ENCODE measurements around the gene PRG2.

PRG2 gene

GRCh38 chr11:57421066-57421465, 30.6 kb upstream of the PRG2 start:
- Histone ChIP-seq H3K9me3 (ENCODE audit: insufficient read depth, low read length) (no peaks in the 10 kb centered on the region), H3K79me2 (ENCODE audit: insufficient read depth, low read length) (peaks cover 53% of the 10 kb centered on the region), H3K9me2 (replicated peaks; ENCODE audit: insufficient read depth, low read length) (no peaks in the 10 kb centered on the region), H2AFZ (ENCODE audit: low read depth, low read length, severe bottlenecking) (no peak overlapping the region), H3K27me3 (ENCODE audit: low read length) (no peaks in the 10 kb centered on the region), H3K4me2 (ENCODE audit: low read depth, low read length, poor library complexity, severe bottlenecking) (no peak overlapping the region), H3K4me3 (ENCODE audit: insufficient read depth, low read length, poor library complexity, severe bottlenecking) (no peak overlapping the region), H4K20me1 (ENCODE audit: low read depth, low read length) (no peaks in the 10 kb centered on the region; the same call in 1 of the 2 replicates), H3K27ac (ENCODE audit: low read depth, low read length) (no peak overlapping the region), H3K36me3 (ENCODE audit: low read length) (peaks cover 65% of the 10 kb centered on the region), H3F3A (ENCODE audit: insufficient read depth) (peaks cover 9% of the 10 kb centered on the region; the same call in 1 of the 2 replicates), H3K9ac (ENCODE audit: low read length) (no peak overlapping the region)
- TF ChIP-seq EZH2phosphoT487 (conservative IDR thresholded peaks at IDR 0.05; ENCODE audit: low read length) (no peak), CTCF (IDR thresholded peaks at IDR 0.05; ENCODE audit: insufficient read depth, low read length, poor library complexity, severe bottlenecking) (no peak)

- Histone ChIP-seq H3K4me2 (ENCODE audit: low read depth, low read length, poor library complexity, severe bottlenecking) (no peak overlapping the region), H3K27me3 (ENCODE audit: low read length) (no peaks in the 10 kb centered on the region), H3F3A (ENCODE audit: insufficient read depth) (peaks cover 1% of the 10 kb centered on the region; the same call in 1 of the 2 replicates), H3K27ac (ENCODE audit: low read depth, low read length) (no peak overlapping the region), H3K79me2 (ENCODE audit: insufficient read depth, low read length) (peaks cover 35% of the 10 kb centered on the region), H2AFZ (ENCODE audit: low read depth, low read length, severe bottlenecking) (no peak overlapping the region), H3K4me3 (ENCODE audit: insufficient read depth, low read length, poor library complexity, severe bottlenecking) (no peak overlapping the region), H3K9me3 (ENCODE audit: insufficient read depth, low read length) (no peaks in the 10 kb centered on the region), H3K36me3 (ENCODE audit: low read length) (peaks cover 60% of the 10 kb centered on the region), H3K9ac (ENCODE audit: low read length) (no peak overlapping the region), H4K20me1 (ENCODE audit: low read depth, low read length) (no peaks in the 10 kb centered on the region; the same call in 1 of the 2 replicates), H3K9me2 (replicated peaks; ENCODE audit: insufficient read depth, low read length) (no peaks in the 10 kb centered on the region)
- TF ChIP-seq CTCF (IDR thresholded peaks at IDR 0.05; ENCODE audit: insufficient read depth, low read length, poor library complexity, severe bottlenecking) = no peak
These were observed 28.7 kb upstream of the PRG2 start for GRCh38 chr11:57419146-57419545.

GRCh38 chr11:57418131-57418530, 27.7 kb upstream of the PRG2 start:
- no peak for TF ChIP-seq CTCF (IDR thresholded peaks at IDR 0.05; ENCODE audit: insufficient read depth, low read length, poor library complexity, severe bottlenecking)
- no peak for TF ChIP-seq EZH2phosphoT487 (conservative IDR thresholded peaks at IDR 0.05; ENCODE audit: low read length)

More at GRCh38 chr11:57418131-57418530, 27.7 kb upstream of the PRG2 start:
- Histone ChIP-seq H3K9me2 (replicated peaks; ENCODE audit: insufficient read depth, low read length) (no peaks in the 10 kb centered on the region), H3K4me3 (ENCODE audit: insufficient read depth, low read length, poor library complexity, severe bottlenecking) (no peak overlapping the region), H3K79me2 (ENCODE audit: insufficient read depth, low read length) (peaks cover 29% of the 10 kb centered on the region), H3K27me3 (ENCODE audit: low read length) (no peaks in the 10 kb centered on the region), H3K9ac (ENCODE audit: low read length) (no peak overlapping the region), H4K20me1 (ENCODE audit: low read depth, low read length) (no peaks in the 10 kb centered on the region; the same call in 1 of the 2 replicates), H3K27ac (ENCODE audit: low read depth, low read length) (no peak overlapping the region), H3K9me3 (ENCODE audit: insufficient read depth, low read length) (no peaks in the 10 kb centered on the region), H3F3A (ENCODE audit: insufficient read depth) (no peaks in the 10 kb centered on the region), H3K4me2 (ENCODE audit: low read depth, low read length, poor library complexity, severe bottlenecking) (no peak overlapping the region), H3K36me3 (ENCODE audit: low read length) (peaks cover 65% of the 10 kb centered on the region), H2AFZ (ENCODE audit: low read depth, low read length, severe bottlenecking) (no peak overlapping the region)
